AG04450 (cell line): Measurements from ENCODE around the gene DEFB124. TPM values are rescaled to one million over a fixed set of nuclear protein-coding genes. Genes with fewer than 3 reads are reported as not detected.
A peak's percentile ranks its signal among the peaks of the same experiment; 100 is the strongest.

Experiments used
- CTCF ChIA-PET: fragments of 300-600, 350-600 bp; formaldehyde crosslinking; extraction: SDS; loops from one replicate; lab custom pipeline; 2022; ENCODE audit warnings: antibody characterized with exemption, inconsistent platforms; lab: Charles Lee
- POLR2A ChIA-PET: fragments of 350-600 bp; formaldehyde crosslinking; extraction: SDS; loops from one replicate; lab custom pipeline; 2021; ENCODE audit warnings: antibody characterized with exemption, inconsistent platforms; lab: Yijun Ruan, JAX
- DNase-seq: peaks from one replicate; pipeline ENCODE4 v3.0.0-alpha.2; 2011; ENCODE audit warnings: low read depth, low spot score
- H3K27ac ChIP-seq: one replicate; pipeline ENCODE4 v1.5.1; 2012; ENCODE audit warnings: low read depth, low read length, control low read depth
- H3K27me3 ChIP-seq: one replicate; pipeline ENCODE4 v1.6.0; 2012; ENCODE audit warnings: low read length; ENCODE audit not compliant: control insufficient read depth, insufficient read depth
- H3K4me3 ChIP-seq: 2 replicates; pipeline ENCODE4 v1.5.1; 2011; ENCODE audit warnings: mild to moderate bottlenecking, low read depth, low read length, control low read depth
- H3K9me3 ChIP-seq: 2 replicates; pipeline ENCODE4 v1.5.1; 2012; ENCODE audit warnings: low read length; ENCODE audit not compliant: control insufficient read depth, insufficient read depth
- CTCF ChIP-seq: IDR thresholded peaks from 2 replicates; pipeline ENCODE4 v1.5.1; 2011; ENCODE audit warnings: low read depth, low read length, control low read depth, inconsistent platforms
- polyA plus RNA-seq: library from polyadenylated mRNA; depleted of rRNA; stranded (reverse); fragments of >200 nt; gene quantifications from 2 replicates; pipeline ENCODE4 v1.2.3, GENCODE V29; 2011

Gene DEFB124
- polyA plus RNA-seq, 1 experiment, result not detected

DNA sequence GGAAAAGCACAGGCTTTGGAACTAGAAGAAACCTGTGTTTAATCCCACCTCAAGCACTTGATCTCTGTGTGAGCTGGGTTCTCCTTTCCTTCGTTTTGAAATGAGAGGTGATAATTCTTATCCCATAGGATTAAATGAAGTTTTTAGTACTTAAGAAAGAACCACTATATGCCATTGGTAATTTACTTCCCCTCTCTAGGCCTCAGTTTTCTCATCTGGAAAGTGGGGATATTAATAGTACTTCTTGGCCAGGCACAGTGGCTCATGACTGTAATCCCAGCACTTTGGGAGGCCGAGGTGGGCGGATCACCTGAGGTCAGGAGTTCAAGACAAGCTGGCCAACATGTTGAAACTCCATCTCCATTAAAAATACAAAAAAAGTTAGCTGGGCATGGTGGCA is 14.2 kb upstream of the DEFB124 start:
- ChIA-PET CTCF (interaction anchor here (0.7 to 9.4 kb wide), 3 partner anchors 13 to 29 kb away, joined by 3 to 90 read pairs (median 31); no protein-coding TSS in a partner anchor), POLR2A (no interaction called here)
- TF ChIP-seq CTCF, result no peak
- DNase-seq, result no peak
- Histone ChIP-seq H3K4me3 (no peak overlapping the region), H3K27ac (no peak overlapping the region), H3K9me3 (peaks cover 6% of the 10 kb centered on the region; the same call in 1 of the 2 replicates), H3K27me3 (peaks cover 5% of the 10 kb centered on the region)

GRCh38 chr20:31488115-31488514 is 13.2 kb upstream of the DEFB124 start:
- peaks cover 9% of the 10 kb centered on the region; the same call in 1 of the 2 replicates for H3K9me3 ChIP-seq
- TF ChIP-seq CTCF, result no peak
- no peak overlapping the region for H3K4me3 ChIP-seq
- POLR2A ChIA-PET, result no interaction called here
- no peak overlapping the region for H3K27ac ChIP-seq
- H3K27me3 ChIP-seq, result peaks cover 4% of the 10 kb centered on the region
- CTCF ChIA-PET, result interaction anchor here (1.6 to 9.4 kb wide), 3 partner anchors 8 to 28 kb away, joined by 5 to 90 read pairs (median 31); no protein-coding TSS in a partner anchor
- DNase-seq, result no peak

DNA sequence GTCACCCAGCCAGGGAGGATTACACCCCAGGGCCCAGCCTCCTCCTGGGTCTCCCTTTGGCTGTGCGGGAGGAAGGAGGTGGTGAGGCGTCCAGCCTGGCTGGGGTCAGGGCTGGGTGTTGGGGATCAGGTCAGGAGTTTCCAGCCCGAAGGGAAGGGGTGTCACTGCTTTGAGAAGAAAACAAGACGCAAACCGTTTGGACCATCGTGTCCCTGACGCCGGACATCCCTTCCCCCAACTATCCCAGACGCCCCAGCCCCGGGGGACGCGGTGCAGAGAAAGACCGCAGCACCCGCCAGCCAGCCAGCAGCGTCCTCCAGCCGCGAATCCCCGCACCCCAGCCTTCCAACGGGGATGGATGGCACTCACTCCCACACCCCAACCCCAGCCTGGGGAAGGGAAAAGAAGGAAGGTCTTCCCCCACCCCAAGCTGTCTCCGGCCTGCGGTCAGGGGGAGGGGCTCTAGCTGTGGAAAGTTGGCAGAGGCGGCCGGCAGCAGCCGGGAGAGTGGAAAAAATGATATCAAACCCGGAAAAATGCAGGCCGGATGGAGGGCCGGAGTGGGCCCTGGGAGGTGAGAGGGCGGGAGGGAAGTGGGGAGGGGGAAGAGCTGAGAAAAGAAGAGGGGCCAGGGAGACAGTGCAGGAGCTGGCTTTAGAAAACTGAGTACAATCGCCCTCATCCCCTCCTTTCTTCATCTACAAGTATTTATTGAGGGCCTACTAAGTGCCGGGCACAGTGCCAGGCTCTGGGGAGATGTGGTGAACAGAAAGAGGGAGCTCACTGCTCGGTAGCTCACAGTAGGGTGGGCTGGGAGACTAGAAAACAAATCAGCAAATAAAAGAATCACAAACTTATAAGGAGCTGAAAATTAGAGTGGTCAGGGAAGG is 10.8 kb upstream of the DEFB124 start:
- DNase-seq, result no peak
- ChIA-PET CTCF (interaction anchor here (1.0 to 9.4 kb wide), 3 partner anchors 17 to 26 kb away, joined by 7 to 90 read pairs (median 31); no protein-coding TSS in a partner anchor), POLR2A (interaction anchor here (0.7 to 1.1 kb wide), 2 partner anchors 16 to 20 kb away, joined by 5 to 11 read pairs; no protein-coding TSS in a partner anchor)
- Histone ChIP-seq H3K9me3 (peaks cover 9% of the 10 kb centered on the region; the same call in 1 of the 2 replicates), H3K27me3 (peaks cover 3% of the 10 kb centered on the region), H3K27ac (no peak overlapping the region), H3K4me3 (peak overlapping the region; percentile 34)
- TF ChIP-seq CTCF, result no peak

DNA sequence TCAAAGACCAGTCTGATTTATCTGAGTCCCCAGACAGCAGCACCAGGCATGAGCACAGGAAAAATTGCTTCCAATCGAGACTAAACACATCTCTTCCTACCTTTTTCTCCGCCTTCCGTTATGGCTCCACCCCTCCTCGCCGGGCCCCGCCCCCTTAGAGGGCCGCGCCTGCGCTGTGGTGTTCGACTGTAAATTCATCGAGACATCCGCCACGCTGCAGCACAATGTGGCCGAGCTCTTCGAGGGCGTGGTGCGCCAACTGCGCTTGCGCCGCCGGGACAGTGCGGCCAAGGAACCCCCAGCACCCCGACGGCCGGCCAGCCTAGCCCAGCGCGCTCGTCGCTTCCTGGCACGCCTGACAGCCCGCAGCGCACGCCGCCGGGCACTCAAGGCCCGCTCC is 9.1 kb upstream of the DEFB124 start:
- Histone ChIP-seq H3K27ac (no peak overlapping the region), H3K9me3 (peaks cover 9% of the 10 kb centered on the region; the same call in 1 of the 2 replicates), H3K27me3 (peaks cover 3% of the 10 kb centered on the region), H3K4me3 (no peak overlapping the region)
- ChIA-PET POLR2A (no interaction called here), CTCF (interaction anchor here (2.3 kb wide), 1 partner anchor 19 kb away, joined by 16 read pairs; no protein-coding TSS in a partner anchor)
- no peak for DNase-seq
- no peak for TF ChIP-seq CTCF
